Measurements from ENCODE around the gene TSPAN8. TPM values are rescaled to one million over a fixed set of nuclear protein-coding genes. Genes with fewer than 3 reads are reported as not detected.
"Not testable (repeated sequence)": the region's sequence is repeated elsewhere in the genome, so short reads cannot be mapped to it uniquely, and the experiment has no call there.

The TSPAN8 gene
- total and polyA plus RNA-seq, 4 donors, result 1.4 to 187 (median 11.9) TPM

DNA sequence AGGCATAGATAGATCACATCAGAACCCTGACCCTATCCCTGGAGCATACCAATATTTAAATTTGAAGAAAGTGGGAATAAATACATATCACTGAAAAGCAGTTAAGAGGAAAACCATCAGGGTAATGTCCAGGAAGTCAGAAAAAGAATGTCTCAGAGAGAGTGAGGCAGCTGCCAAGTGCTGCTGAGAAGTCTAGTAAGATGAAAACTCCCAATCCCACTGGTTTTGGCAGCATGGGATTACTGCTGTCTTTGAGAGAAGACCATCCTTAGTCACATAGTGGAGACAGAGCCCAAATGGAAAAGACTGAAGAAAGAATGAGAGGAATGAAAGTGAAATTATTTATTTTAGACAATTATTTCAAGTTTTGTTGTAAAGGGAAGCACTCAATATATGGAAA, 11.5 kb upstream of the TSPAN8 start:
- no peaks in the 10 kb centered on the region for H3K9me3 ChIP-seq (ENCODE audit: control insufficient read depth, low read length)
- H3K4me3 ChIP-seq (ENCODE audit: low read length in 2 of 2), result no peak overlapping the region
- no peaks in the 10 kb centered on the region for H3K36me3 ChIP-seq (ENCODE audit: control insufficient read depth in 1 of 2, insufficient read depth in 2 of 2, low read length in 1 of 2)
- ATAC-seq (ENCODE audit: low FRiP score), result no peak
- no peaks in the 10 kb centered on the region for H3K4me1 ChIP-seq (ENCODE audit: control insufficient read depth in 1 of 2, insufficient read depth in 2 of 2, low read length in 2 of 2)
- no peak for DNase-seq
- intact Hi-C loops (cut with DNase I), result no loop called here
- H3K27me3 ChIP-seq (ENCODE audit: control insufficient read depth in 1 of 2, insufficient read depth in 2 of 2, low read length in 1 of 2), result no peaks in the 10 kb centered on the region
- H3K27ac ChIP-seq (ENCODE audit: low read depth in 1 of 2, low read length in 2 of 2), result no peak overlapping the region

DNA sequence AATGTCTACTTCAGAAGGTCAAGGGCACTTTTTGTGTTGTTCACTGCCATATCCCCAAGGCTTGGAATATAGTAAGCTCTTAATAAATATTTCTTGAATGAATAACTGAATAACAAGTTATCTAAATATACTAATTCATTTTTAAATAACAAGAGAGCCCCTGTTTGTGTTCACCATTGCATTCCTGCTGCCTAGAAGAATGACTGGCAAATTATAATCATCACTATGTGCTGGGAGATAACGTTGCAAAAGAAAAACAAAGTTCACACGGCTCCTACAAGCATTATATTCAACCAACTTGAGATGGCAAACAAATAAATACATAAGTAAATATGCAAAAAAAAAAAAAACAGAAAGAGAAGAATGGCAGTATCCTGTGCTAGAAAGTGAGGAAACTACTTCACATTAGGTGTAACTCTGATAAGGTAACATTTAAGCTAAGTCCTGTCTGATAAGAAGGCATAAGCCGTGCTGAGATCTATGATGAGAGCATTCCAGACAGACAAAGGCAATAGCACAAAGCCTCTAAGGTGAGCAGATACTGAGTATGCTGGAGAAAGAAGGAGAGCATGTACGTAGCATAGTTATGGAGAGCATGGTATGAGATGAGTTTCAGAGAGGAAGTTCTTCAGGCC, 9.2 kb upstream of the TSPAN8 start:
- no peak for ATAC-seq (ENCODE audit: low FRiP score)

DNA sequence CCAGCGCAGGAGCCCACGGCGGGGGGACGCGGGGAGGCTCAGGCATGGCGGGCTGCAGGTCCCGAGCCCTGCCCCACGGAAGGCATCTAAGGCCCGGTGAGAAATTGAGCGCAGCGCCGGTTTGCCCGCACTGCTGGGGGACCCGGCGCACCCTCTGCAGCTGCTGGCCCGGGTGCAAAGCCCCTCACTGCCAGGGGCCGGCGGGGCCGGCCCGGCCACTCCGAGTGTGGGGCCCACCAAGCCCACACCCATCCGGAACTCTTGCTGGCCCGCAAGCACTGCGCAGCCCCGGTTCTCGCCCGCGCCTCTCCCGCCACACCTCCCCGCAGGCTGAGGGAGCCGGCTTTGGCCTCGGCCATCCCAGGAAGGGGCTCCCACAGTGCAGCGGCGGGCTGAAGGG, 8.5 kb upstream of the TSPAN8 start:
- Histone ChIP-seq H3K27ac (ENCODE audit: low read depth in 1 of 2, low read length in 2 of 2) (no peak overlapping the region), H3K4me3 (ENCODE audit: low read length in 2 of 2) (no peak overlapping the region), H3K27me3 (ENCODE audit: control insufficient read depth in 1 of 2, insufficient read depth in 2 of 2, low read length in 1 of 2) (no peaks in the 10 kb centered on the region), H3K36me3 (ENCODE audit: control insufficient read depth in 1 of 2, insufficient read depth in 2 of 2, low read length in 1 of 2) (no peaks in the 10 kb centered on the region), H3K9me3 (ENCODE audit: control insufficient read depth, low read length) (no peaks in the 10 kb centered on the region), H3K4me1 (ENCODE audit: control insufficient read depth in 1 of 2, insufficient read depth in 2 of 2, low read length in 2 of 2) (no peaks in the 10 kb centered on the region)
- WGBS, 2 donors, result 95 to 98% methylated on average over 27 to 34 of the region's 34 CpGs
- ATAC-seq (ENCODE audit: low FRiP score) (no peak), DNase-seq (no peak)
- intact Hi-C loops (cut with DNase I), result no loop called here

More for the DNA sequence above, 9.2 kb upstream of the TSPAN8 start:
- Histone ChIP-seq H3K36me3 (ENCODE audit: control insufficient read depth in 1 of 2, insufficient read depth in 2 of 2, low read length in 1 of 2) (no peaks in the 10 kb centered on the region), H3K27ac (ENCODE audit: low read depth in 1 of 2, low read length in 2 of 2) (no peak overlapping the region), H3K9me3 (ENCODE audit: control insufficient read depth, low read length) (no peaks in the 10 kb centered on the region), H3K4me1 (ENCODE audit: control insufficient read depth in 1 of 2, insufficient read depth in 2 of 2, low read length in 2 of 2) (no peaks in the 10 kb centered on the region), H3K4me3 (ENCODE audit: low read length in 2 of 2) (no peak overlapping the region), H3K27me3 (ENCODE audit: control insufficient read depth in 1 of 2, insufficient read depth in 2 of 2, low read length in 1 of 2) (no peaks in the 10 kb centered on the region)
- WGBS, 2 donors, result 64 to 71% methylated on average over 4 of the region's 4 CpGs
- no peak for DNase-seq
- intact Hi-C loops (cut with DNase I), result no loop called here

DNA sequence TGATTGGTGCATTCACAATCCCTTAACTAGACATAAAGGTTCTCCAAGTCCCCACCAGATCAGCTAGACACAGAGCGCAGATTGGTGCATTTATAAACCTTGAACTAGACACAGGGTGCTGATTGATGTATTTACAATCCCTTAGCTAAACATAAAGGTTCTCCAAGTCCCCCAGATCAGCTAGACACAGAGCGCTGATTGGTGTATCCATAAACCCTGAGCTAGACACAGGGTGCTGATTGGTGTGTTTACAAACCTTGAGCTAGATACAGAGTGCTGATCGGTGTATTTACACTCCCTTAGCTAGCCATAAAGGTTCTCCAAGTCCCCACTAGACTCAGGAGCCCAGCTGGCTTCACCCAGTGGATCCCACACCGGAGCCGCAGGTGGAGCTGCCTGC, 8.0 kb upstream of the TSPAN8 start:
- H3K4me3 ChIP-seq (ENCODE audit: low read length in 2 of 2); ATAC-seq (ENCODE audit: low FRiP score); DNase-seq; intact Hi-C loops (cut with DNase I); H3K27ac ChIP-seq (ENCODE audit: low read depth in 1 of 2, low read length in 2 of 2); H3K36me3 ChIP-seq (ENCODE audit: control insufficient read depth in 1 of 2, insufficient read depth in 2 of 2, low read length in 1 of 2); H3K27me3 ChIP-seq (ENCODE audit: control insufficient read depth in 1 of 2, insufficient read depth in 2 of 2, low read length in 1 of 2); H3K4me1 ChIP-seq (ENCODE audit: control insufficient read depth in 1 of 2, insufficient read depth in 2 of 2, low read length in 2 of 2); H3K9me3 ChIP-seq (ENCODE audit: control insufficient read depth, low read length): not testable (repeated sequence)
- 96 to 97% methylated on average over 5 of the region's 5 CpGs for WGBS, 2 donors

DNA sequence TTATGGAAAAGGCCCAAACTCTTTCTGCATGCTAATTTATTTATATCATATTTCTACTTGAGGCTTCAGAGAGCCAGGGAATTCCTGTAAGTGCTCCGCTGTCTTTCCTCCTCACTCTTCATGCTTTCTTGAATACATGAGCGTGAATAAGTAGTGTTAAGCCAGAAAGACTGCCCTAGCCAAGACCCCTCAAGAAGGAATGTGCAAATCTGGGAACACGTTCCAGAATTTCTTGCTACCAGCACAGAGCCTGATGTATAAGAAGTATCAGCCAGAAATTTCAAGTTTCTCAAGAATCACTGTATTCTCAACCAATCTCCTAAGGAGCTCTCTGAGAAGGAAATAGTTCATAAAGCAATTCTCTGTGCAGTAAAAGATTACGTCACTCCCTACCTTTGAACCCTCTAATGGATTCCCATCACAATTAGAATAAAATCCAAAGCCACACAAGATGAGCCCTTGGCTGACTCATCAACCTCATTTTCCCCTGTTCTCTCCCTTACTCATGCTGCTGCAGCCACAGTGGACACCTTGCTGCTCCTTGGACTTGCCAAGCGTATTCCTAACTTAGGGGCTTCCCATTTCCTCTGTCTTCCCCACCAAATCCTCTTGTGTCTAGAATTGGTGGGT, 6.9 kb upstream of the TSPAN8 start:
- no peaks in the 10 kb centered on the region for H3K27me3 ChIP-seq (ENCODE audit: control insufficient read depth in 1 of 2, insufficient read depth in 2 of 2, low read length in 1 of 2)
- H3K27ac ChIP-seq (ENCODE audit: low read depth in 1 of 2, low read length in 2 of 2), result no peak overlapping the region
- no peak for DNase-seq
- no peaks in the 10 kb centered on the region for H3K4me1 ChIP-seq (ENCODE audit: control insufficient read depth in 1 of 2, insufficient read depth in 2 of 2, low read length in 2 of 2)
- no peaks in the 10 kb centered on the region for H3K36me3 ChIP-seq (ENCODE audit: control insufficient read depth in 1 of 2, insufficient read depth in 2 of 2, low read length in 1 of 2)
- 60 to 71% methylated on average over 5 of the region's 5 CpGs for WGBS, 2 donors
- intact Hi-C loops (cut with DNase I), result no loop called here
- no peak for ATAC-seq (ENCODE audit: low FRiP score)
- H3K4me3 ChIP-seq (ENCODE audit: low read length in 2 of 2), result no peak overlapping the region
- no peaks in the 10 kb centered on the region for H3K9me3 ChIP-seq (ENCODE audit: control insufficient read depth, low read length)

DNA sequence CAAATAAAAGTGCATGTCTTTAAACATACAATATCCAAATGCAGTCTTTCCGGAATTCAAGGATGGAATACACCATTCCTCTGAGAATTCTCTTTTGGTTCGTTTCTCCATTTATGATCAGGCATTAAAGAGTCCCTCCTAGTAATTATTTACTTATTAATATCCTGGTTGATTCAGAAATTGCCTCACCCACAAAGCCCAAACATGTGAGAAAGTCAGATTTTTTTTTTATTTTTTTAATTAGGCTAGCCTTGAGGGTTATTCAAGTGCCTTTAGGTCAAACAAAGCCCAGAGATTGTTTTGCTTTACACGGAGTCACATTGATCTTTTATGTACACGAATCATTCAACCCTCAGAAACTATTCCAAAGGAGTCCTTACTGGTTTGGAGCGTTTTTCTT, 6.4 kb upstream of the TSPAN8 start:
- WGBS, 2 donors, result 75 to 79% methylated on average over 5 of the region's 5 CpGs
- DNase-seq, result no peak

DNA sequence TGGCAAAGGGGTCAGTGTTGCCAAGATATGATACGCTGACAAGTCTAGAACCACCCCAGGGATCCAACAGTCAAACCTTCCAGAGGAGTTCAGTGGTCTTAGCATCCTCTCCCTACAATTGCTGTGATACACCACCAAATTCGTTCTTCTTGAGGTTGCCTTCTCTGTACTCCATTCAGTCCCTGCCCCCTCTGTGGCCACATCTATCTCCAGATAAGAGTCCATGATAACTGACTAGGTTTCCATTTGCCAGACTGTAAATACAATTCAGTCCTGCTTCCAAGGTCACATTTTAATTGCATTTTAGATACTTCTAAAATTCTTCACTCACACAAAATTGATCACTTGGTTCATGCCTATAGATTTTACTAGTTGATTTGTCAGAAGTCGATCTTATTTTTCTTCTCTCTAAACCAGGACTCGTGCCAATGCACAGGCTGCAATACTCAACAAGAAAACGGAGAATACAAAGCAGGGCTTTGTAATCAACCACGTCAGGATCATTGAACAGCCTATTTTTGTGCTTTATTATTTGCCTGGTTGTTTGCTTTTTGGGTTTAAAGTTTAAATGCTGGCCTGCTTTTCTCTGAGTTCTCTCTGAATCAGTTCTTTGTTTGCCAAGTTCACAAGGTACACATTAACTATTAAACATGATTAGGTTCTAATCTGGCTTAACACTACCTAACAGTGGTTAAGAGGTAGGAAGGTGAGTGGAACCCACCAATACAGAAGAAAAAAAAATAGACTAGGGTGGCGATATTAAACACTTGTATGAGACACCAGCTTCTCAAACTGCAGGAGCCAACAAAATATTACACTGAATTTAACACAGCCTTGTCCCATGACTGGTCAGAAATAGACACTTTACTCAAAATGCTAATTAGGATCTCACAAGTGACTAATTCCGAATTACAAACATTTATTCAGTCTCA, 5.3 kb upstream of the TSPAN8 start:
- 79 to 84% methylated on average over 8 of the region's 8 CpGs for WGBS, 2 donors
- Histone ChIP-seq H3K4me1 (ENCODE audit: control insufficient read depth in 1 of 2, insufficient read depth in 2 of 2, low read length in 2 of 2) (peaks cover 0 to 3% of the 10 kb centered on the region in 2 donors), H3K27me3 (ENCODE audit: control insufficient read depth in 1 of 2, insufficient read depth in 2 of 2, low read length in 1 of 2) (no peaks in the 10 kb centered on the region), H3K4me3 (ENCODE audit: low read length in 2 of 2) (no peak overlapping the region), H3K36me3 (ENCODE audit: control insufficient read depth in 1 of 2, insufficient read depth in 2 of 2, low read length in 1 of 2) (no peaks in the 10 kb centered on the region), H3K27ac (ENCODE audit: low read depth in 1 of 2, low read length in 2 of 2) (no peak overlapping the region), H3K9me3 (ENCODE audit: control insufficient read depth, low read length) (no peaks in the 10 kb centered on the region)
- DNase-seq, result no peak
- intact Hi-C loops (cut with DNase I), result no loop called here
- no peak for ATAC-seq (ENCODE audit: low FRiP score)

More for the DNA sequence above, 6.4 kb upstream of the TSPAN8 start:
- H3K4me1 ChIP-seq (ENCODE audit: control insufficient read depth in 1 of 2, insufficient read depth in 2 of 2, low read length in 2 of 2), result no peaks in the 10 kb centered on the region
- no peak overlapping the region for H3K27ac ChIP-seq (ENCODE audit: low read depth in 1 of 2, low read length in 2 of 2)
- H3K36me3 ChIP-seq (ENCODE audit: control insufficient read depth in 1 of 2, insufficient read depth in 2 of 2, low read length in 1 of 2), result no peaks in the 10 kb centered on the region
- no peak overlapping the region for H3K4me3 ChIP-seq (ENCODE audit: low read length in 2 of 2)
- intact Hi-C loops (cut with DNase I), result no loop called here
- ATAC-seq (ENCODE audit: low FRiP score), result no peak
- H3K27me3 ChIP-seq (ENCODE audit: control insufficient read depth in 1 of 2, insufficient read depth in 2 of 2, low read length in 1 of 2), result no peaks in the 10 kb centered on the region
- H3K9me3 ChIP-seq (ENCODE audit: control insufficient read depth, low read length), result no peaks in the 10 kb centered on the region

DNA sequence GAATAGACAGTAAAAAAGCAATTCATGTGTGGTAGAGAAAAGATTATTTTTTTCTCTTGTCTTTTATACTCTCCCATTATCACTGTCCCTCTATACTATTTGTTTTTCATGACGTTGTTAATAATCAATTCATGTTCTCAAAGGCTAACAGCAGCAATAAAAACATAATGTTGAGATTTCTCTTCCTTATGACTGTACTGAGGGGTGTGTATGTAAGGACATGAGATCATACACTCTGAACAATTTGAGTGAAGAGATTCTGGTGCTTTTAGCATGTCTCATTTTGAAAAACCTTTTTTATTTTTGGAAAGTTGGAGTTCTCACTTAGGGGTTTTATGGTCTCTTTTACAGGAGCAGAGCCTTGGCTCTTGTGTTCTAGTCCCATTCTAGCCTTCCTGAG, 3.8 kb upstream of the TSPAN8 start:
- H3K4me3 ChIP-seq (ENCODE audit: low read length in 2 of 2), result no peak overlapping the region
- WGBS, 2 donors, result 75 to 88% methylated on average over 1 of the region's 1 CpG
- H3K4me1 ChIP-seq (ENCODE audit: control insufficient read depth in 1 of 2, insufficient read depth in 2 of 2, low read length in 2 of 2), result peaks cover 2 to 3% of the 10 kb centered on the region in 2 donors
- ATAC-seq (ENCODE audit: low FRiP score), result no peak
- H3K36me3 ChIP-seq (ENCODE audit: control insufficient read depth in 1 of 2, insufficient read depth in 2 of 2, low read length in 1 of 2), result no peaks in the 10 kb centered on the region
- intact Hi-C loops (cut with DNase I), result no loop called here
- no peaks in the 10 kb centered on the region for H3K27me3 ChIP-seq (ENCODE audit: control insufficient read depth in 1 of 2, insufficient read depth in 2 of 2, low read length in 1 of 2)
- no peak overlapping the region for H3K27ac ChIP-seq (ENCODE audit: low read depth in 1 of 2, low read length in 2 of 2)
- no peak for DNase-seq
- no peaks in the 10 kb centered on the region for H3K9me3 ChIP-seq (ENCODE audit: control insufficient read depth, low read length)
